Cardiac muscle cell (in vitro differentiated cells and primary cell): ENCODE results near the gene ITPKB. TPM values are rescaled to one million over a fixed set of nuclear protein-coding genes. Genes with fewer than 3 reads are reported as not detected.

ENCODE experiments used
- DNase-seq, 2 donors: peaks; one replicate each; pipeline versions ENCODE4 v3.0.0 to v3.0.0-alpha.2; 2010 to 2017; ENCODE audit warnings: low read depth in 1 of 2, low spot score in 1 of 2
- H3K27ac ChIP-seq: fragments of 200-600 bp; sonication (generic); 2 replicates; pipeline ENCODE4 v1.5.1; 2016
- H3K27me3 ChIP-seq: fragments of 200-600 bp; sonication (generic); 2 replicates; pipeline ENCODE4 v1.6.0; 2016; ENCODE audit warnings: control low read depth
- H3K36me3 ChIP-seq: fragments of 200-600 bp; sonication (generic); 2 replicates; pipeline ENCODE4 v1.5.1; 2016; ENCODE audit warnings: control low read depth
- H3K4me1 ChIP-seq: fragments of 200-600 bp; sonication (generic); 2 replicates; pipeline ENCODE4 v1.8.1; 2017; ENCODE audit warnings: low read depth, mild to moderate bottlenecking, mixed run types
- H3K4me3 ChIP-seq: fragments of 200-600 bp; sonication (generic); 2 replicates; pipeline ENCODE4 v1.5.1; 2016; ENCODE audit warnings: mild to moderate bottlenecking
- H3K9me3 ChIP-seq: fragments of 200-600 bp; sonication (generic); 2 replicates; pipeline ENCODE4 v1.5.1; 2017; ENCODE audit warnings: low read depth, mild to moderate bottlenecking, control low read depth
- CTCF ChIP-seq: IDR thresholded peaks from 2 replicates; pipeline ENCODE4 v1.5.1; 2012; ENCODE audit warnings: low read depth, mild to moderate bottlenecking, low read length
- polyA plus RNA-seq: library from polyadenylated mRNA; unstranded; fragments of >200 nt; fragmentation: Nextera tagmentation; extraction: Ambion mirVana; gene quantifications from 2 replicates; pipeline ENCODE4 v1.2.1, GENCODE V29; 2016
- total RNA-seq: library from RNA; depleted of rRNA; stranded (reverse); fragments of >200 nt; gene quantifications from 2 replicates; pipeline ENCODE4 v1.2.3, GENCODE V29; 2016

The ITPKB gene
- total and polyA plus RNA-seq, 2 experiments from 2014 or later = 3.8 to 12.0 TPM

- no peak for DNase-seq
- Histone ChIP-seq H3K4me3 (no peak overlapping the region), H3K36me3 (no peaks in the 10 kb centered on the region), H3K9me3 (no peaks in the 10 kb centered on the region), H3K27me3 (no peaks in the 10 kb centered on the region), H3K27ac (peak overlapping the region; percentile 91), H3K4me1 (peaks cover 63% of the 10 kb centered on the region)
- no peak for TF ChIP-seq CTCF
Observed at GRCh38 chr1:226659641-226660040, 79.4 kb downstream of the ITPKB start.

GRCh38 chr1:226659136-226659535 is 79.9 kb downstream of the ITPKB start:
- DNase-seq = no peak
- Histone ChIP-seq H3K4me3 (no peak overlapping the region), H3K36me3 (no peaks in the 10 kb centered on the region), H3K9me3 (no peaks in the 10 kb centered on the region), H3K27ac (no peak overlapping the region), H3K4me1 (peaks cover 62% of the 10 kb centered on the region), H3K27me3 (no peaks in the 10 kb centered on the region)
- TF ChIP-seq CTCF = no peak

- no peak for DNase-seq
- Histone ChIP-seq H3K9me3 (no peaks in the 10 kb centered on the region), H3K27me3 (no peaks in the 10 kb centered on the region), H3K36me3 (no peaks in the 10 kb centered on the region), H3K4me1 (peaks cover 63% of the 10 kb centered on the region), H3K4me3 (no peak overlapping the region), H3K27ac (no peak overlapping the region)
- TF ChIP-seq CTCF = no peak
Observed at GRCh38 chr1:226658546-226659125, 80.4 kb downstream of the ITPKB start.

GRCh38 chr1:226657895-226658545 is 81.1 kb downstream of the ITPKB start:
- Histone ChIP-seq H3K36me3 (no peaks in the 10 kb centered on the region), H3K27ac (no peak overlapping the region), H3K4me1 (peaks cover 66% of the 10 kb centered on the region), H3K9me3 (no peaks in the 10 kb centered on the region), H3K4me3 (no peak overlapping the region), H3K27me3 (no peaks in the 10 kb centered on the region)
- no peak for DNase-seq
- no peak for TF ChIP-seq CTCF

- Histone ChIP-seq H3K36me3 (no peaks in the 10 kb centered on the region), H3K4me3 (no peak overlapping the region), H3K4me1 (peaks cover 53% of the 10 kb centered on the region), H3K9me3 (no peaks in the 10 kb centered on the region), H3K27me3 (no peaks in the 10 kb centered on the region), H3K27ac (peak overlapping the region; percentile 1)
- DNase-seq = peak in 1 of 2 donors; percentile 69
- TF ChIP-seq CTCF = no peak
Observed at GRCh38 chr1:226656601-226657277, 82.3 kb downstream of the ITPKB start.
